CD8-positive, alpha-beta memory T cell (primary cell): ENCODE measurements around the gene THSD7A. TPM values are rescaled to one million over a fixed set of nuclear protein-coding genes. Genes with fewer than 3 reads are reported as not detected.

Experiments
- CTCF ChIA-PET: fragments of 350-600 bp; sonication (Branson Sonifier 250); formaldehyde crosslinking; loops from one replicate; lab custom pipeline; 2021; ENCODE audit warnings: antibody characterized with exemption; lab: Charles Lee
- POLR2A ChIA-PET: fragments of 350-600 bp; sonication (Branson Sonifier 250); formaldehyde crosslinking; loops from one replicate; lab custom pipeline; 2021; ENCODE audit warnings: antibody characterized with exemption; lab: Charles Lee
- DNase-seq, 5 donors: peaks; one replicate each; pipeline versions ENCODE4 v3.0.0 to v3.0.0-alpha.2; 2020 to 2022; ENCODE audit warnings: mixed read lengths in 1 of 5
- H3K27ac ChIP-seq: one replicate; pipeline ENCODE4 v1.7.0; 2013; ENCODE audit warnings: low read depth, mild to moderate bottlenecking, low read length, moderate library complexity
- H3K27me3 ChIP-seq: 2 replicates; pipeline ENCODE4 v1.7.0; 2013; ENCODE audit warnings: low read length, mild to moderate bottlenecking; ENCODE audit not compliant: insufficient read depth, poor library complexity, severe bottlenecking
- H3K36me3 ChIP-seq: 2 replicates; pipeline ENCODE4 v1.7.0; 2013; ENCODE audit warnings: mild to moderate bottlenecking, low read length, moderate library complexity; ENCODE audit not compliant: insufficient read depth
- H3K4me1 ChIP-seq: 2 replicates; pipeline ENCODE4 v1.7.0; 2013; ENCODE audit warnings: mild to moderate bottlenecking, low read length, moderate library complexity; ENCODE audit not compliant: insufficient read depth
- H3K4me3 ChIP-seq: 2 replicates; pipeline ENCODE4 v1.7.0; 2013; ENCODE audit warnings: mild to moderate bottlenecking, low read length
- H3K9me3 ChIP-seq: 2 replicates; pipeline ENCODE4 v1.7.0; 2013; ENCODE audit warnings: mild to moderate bottlenecking, low read length
- H3K27ac Mint-ChIP-seq, 8 donors: one replicate each; pipeline ENCODE4 v1.8.0; 2020 to 2021; ENCODE audit warnings: mixed read lengths in 8 of 8, mild to moderate bottlenecking in 6 of 8, inconsistent platforms in 3 of 8, moderate library complexity in 3 of 8
- H3K27me3 Mint-ChIP-seq, 2 donors: one replicate each; pipeline ENCODE4 v1.8.0; 2020 to 2021; ENCODE audit warnings: mixed read lengths in 2 of 2, mild to moderate bottlenecking in 1 of 2, moderate library complexity in 1 of 2
- H3K36me3 Mint-ChIP-seq, 3 donors: one replicate each; pipeline ENCODE4 v1.8.0; 2020 to 2021; ENCODE audit warnings: mixed read lengths in 3 of 3, inconsistent platforms in 1 of 3, mild to moderate bottlenecking in 1 of 3
- H3K4me1 Mint-ChIP-seq, 3 donors: one replicate each; pipeline ENCODE4 v1.8.0; 2020 to 2021; ENCODE audit warnings: mixed read lengths in 3 of 3, inconsistent platforms in 1 of 3, mild to moderate bottlenecking in 1 of 3
- H3K4me3 Mint-ChIP-seq, 7 donors: one replicate each; pipeline ENCODE4 v1.8.0; 2020 to 2021; ENCODE audit warnings: mixed read lengths in 7 of 7, mild to moderate bottlenecking in 6 of 7, moderate library complexity in 4 of 7, inconsistent platforms in 2 of 7
- H3K9me3 Mint-ChIP-seq, 5 donors: one replicate each; pipeline ENCODE4 v1.8.0; 2020 to 2022; ENCODE audit warnings: mixed read lengths in 5 of 5, mild to moderate bottlenecking in 3 of 5, moderate library complexity in 2 of 5, inconsistent platforms in 1 of 5
- polyA plus RNA-seq: library from polyadenylated mRNA; unstranded; fragments of 300-500 nt; fragmentation: Illumina TruSeq; gene quantifications from one replicate; pipeline ENCODE4 v1.2.3, GENCODE V29; 2021
- total RNA-seq, 2 experiments: library from RNA; stranded (reverse); gene quantifications; one replicate each; pipeline ENCODE4 v1.2.3, GENCODE V29; 2021

Gene THSD7A, protein sequence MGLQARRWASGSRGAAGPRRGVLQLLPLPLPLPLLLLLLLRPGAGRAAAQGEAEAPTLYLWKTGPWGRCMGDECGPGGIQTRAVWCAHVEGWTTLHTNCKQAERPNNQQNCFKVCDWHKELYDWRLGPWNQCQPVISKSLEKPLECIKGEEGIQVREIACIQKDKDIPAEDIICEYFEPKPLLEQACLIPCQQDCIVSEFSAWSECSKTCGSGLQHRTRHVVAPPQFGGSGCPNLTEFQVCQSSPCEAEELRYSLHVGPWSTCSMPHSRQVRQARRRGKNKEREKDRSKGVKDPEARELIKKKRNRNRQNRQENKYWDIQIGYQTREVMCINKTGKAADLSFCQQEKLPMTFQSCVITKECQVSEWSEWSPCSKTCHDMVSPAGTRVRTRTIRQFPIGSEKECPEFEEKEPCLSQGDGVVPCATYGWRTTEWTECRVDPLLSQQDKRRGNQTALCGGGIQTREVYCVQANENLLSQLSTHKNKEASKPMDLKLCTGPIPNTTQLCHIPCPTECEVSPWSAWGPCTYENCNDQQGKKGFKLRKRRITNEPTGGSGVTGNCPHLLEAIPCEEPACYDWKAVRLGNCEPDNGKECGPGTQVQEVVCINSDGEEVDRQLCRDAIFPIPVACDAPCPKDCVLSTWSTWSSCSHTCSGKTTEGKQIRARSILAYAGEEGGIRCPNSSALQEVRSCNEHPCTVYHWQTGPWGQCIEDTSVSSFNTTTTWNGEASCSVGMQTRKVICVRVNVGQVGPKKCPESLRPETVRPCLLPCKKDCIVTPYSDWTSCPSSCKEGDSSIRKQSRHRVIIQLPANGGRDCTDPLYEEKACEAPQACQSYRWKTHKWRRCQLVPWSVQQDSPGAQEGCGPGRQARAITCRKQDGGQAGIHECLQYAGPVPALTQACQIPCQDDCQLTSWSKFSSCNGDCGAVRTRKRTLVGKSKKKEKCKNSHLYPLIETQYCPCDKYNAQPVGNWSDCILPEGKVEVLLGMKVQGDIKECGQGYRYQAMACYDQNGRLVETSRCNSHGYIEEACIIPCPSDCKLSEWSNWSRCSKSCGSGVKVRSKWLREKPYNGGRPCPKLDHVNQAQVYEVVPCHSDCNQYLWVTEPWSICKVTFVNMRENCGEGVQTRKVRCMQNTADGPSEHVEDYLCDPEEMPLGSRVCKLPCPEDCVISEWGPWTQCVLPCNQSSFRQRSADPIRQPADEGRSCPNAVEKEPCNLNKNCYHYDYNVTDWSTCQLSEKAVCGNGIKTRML (N-terminal part only)
- total RNA-seq (not detected), polyA plus RNA-seq (not detected)

DNA sequence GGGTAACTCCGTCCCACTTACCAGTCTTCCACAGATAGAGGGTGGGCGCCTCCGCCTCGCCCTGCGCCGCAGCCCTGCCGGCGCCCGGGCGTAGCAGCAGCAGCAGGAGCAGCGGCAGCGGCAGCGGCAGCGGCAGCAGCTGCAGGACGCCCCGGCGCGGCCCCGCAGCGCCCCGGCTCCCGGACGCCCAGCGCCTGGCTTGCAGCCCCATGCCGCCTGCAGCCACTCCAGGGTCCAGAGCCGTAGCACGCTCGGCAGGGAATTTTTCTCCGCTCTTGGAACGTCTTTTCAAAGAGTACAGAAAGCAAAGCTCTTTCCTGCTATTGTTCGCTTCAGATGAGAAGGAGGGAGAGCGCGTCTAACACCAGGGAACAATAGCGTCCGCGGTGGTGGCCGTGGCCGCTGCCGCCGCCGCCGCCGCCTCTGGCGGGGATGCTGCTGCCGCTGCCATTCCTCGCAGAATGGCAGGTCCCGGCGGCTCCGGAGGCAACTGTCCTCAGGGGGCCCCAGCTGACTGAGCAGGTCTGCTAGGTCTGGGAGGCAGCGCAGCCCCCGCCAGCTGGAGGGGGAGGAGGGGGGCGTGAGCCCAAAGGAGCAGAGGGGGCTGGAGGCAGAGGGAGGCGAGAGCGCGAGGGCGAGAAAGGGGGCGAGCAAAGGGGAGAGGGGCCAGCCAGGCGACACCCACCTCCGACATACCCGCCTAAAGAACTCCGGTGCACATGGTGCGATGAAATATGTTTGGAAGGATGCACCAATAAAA lies at the start of gene THSD7A:
TSS of gene THSD7A (minus strand) at position 463 of the 760 bp plus-strand sequence. CDS start at position 211, 252 bp downstream.
- Mint-ChIP-seq H3K27me3 (peaks cover 7 to 31% of the 10 kb centered on the region in 2 donors), H3K36me3 (no peaks in the 10 kb centered on the region), H3K9me3 (peaks cover 0 to 2% (median 0%) of the 10 kb centered on the region in 5 donors), H3K4me3 (peak within 1 kb of the TSS in 3 of 7 donors; percentile 9 to 38 (median 27)), H3K4me1 (peaks cover 0 to 12% (median 2%) of the 10 kb centered on the region in 3 donors), H3K27ac (no peak within 1 kb of the TSS)
- DNase-seq, result peak in 2 of 5 donors; percentile 6 to 39
- POLR2A ChIA-PET, result no interaction called here
- Histone ChIP-seq H3K4me1 (no peaks in the 10 kb centered on the region), H3K4me3 (no peak within 1 kb of the TSS), H3K9me3 (no peaks in the 10 kb centered on the region), H3K27me3 (peaks cover 3% of the 10 kb centered on the region), H3K36me3 (no peaks in the 10 kb centered on the region), H3K27ac (no peak within 1 kb of the TSS)
- CTCF ChIA-PET, result no interaction called here

DNA sequence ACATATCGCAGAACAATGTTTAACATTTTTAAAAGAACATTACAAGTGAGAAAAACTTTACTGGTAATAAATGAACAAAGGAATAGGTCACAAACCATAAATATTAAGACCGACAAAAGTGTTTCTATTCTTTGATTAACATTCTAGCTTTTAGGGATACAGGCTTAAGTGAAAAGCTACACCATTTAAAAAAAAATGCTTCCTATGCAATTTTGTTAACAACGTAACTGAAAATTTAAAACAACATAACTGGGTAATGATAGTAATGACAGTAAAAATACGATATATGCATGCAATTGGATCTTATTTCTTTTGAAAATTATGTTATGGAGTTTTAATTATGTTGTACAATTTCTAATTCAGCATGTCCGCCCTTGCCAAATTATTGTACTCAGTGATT lies 49.7 kb upstream of the THSD7A start:
- ChIA-PET CTCF (no interaction called here), POLR2A (no interaction called here)
- Mint-ChIP-seq H3K36me3 (no peaks in the 10 kb centered on the region), H3K4me3 (no peak overlapping the region), H3K4me1 (no peaks in the 10 kb centered on the region), H3K9me3 (peaks cover 0 to 10% (median 0%) of the 10 kb centered on the region in 5 donors), H3K27ac (no peak overlapping the region), H3K27me3 (peaks cover 0 to 1% of the 10 kb centered on the region in 2 donors)
- Histone ChIP-seq H3K27me3 (no peaks in the 10 kb centered on the region), H3K9me3 (no peaks in the 10 kb centered on the region), H3K4me3 (no peak overlapping the region), H3K36me3 (no peaks in the 10 kb centered on the region), H3K4me1 (no peaks in the 10 kb centered on the region), H3K27ac (no peak overlapping the region)
- no peak for DNase-seq

DNA sequence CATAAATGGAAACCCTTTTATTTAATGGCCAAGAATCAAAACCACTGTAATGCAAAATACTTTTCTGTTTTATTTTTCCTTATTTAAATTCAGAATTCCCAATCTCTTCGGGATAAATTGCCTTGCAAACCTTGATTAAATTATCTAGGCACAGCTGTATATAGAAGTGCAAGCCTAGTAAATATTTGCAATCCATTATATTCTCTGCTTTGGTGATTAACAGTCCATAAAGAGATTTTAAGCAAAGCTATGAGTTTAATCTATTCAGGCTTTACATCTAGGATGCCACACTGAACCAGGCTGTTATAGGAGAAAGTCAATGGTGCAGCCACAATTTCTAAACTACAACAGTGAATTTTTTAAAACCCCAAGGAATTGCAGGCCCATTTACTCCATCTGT lies 43.6 kb upstream of the THSD7A start:
- Histone ChIP-seq H3K9me3 (no peaks in the 10 kb centered on the region), H3K27me3 (no peaks in the 10 kb centered on the region), H3K27ac (no peak overlapping the region), H3K36me3 (no peaks in the 10 kb centered on the region), H3K4me3 (no peak overlapping the region), H3K4me1 (no peaks in the 10 kb centered on the region)
- ChIA-PET POLR2A (no interaction called here), CTCF (no interaction called here)
- Mint-ChIP-seq H3K4me1 (no peaks in the 10 kb centered on the region), H3K27ac (no peak overlapping the region), H3K9me3 (peaks cover 0 to 8% (median 0%) of the 10 kb centered on the region in 5 donors), H3K27me3 (no peaks in the 10 kb centered on the region), H3K36me3 (no peaks in the 10 kb centered on the region), H3K4me3 (no peak overlapping the region)
- no peak for DNase-seq

DNA sequence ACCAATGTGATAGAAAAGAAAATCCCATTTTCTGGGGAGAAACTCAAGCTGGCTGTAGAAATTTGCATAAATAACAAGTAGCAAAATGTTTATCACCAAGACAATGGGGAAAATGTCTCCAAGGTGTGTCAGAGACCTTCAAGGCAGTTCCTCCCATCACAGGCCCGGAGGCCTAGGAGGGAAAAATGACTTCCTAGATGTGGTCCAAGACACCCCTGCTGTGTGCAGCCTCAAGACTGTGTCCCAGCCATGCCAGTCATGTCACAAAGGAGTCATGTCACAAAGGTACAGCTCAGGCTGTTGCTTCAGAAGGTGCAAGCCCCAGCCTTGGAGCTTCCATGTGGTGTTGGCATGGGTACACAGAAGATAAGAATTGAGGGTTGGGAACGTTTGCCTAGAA lies 33.7 kb upstream of the THSD7A start:
- Histone ChIP-seq H3K4me3 (no peak overlapping the region), H3K36me3 (no peaks in the 10 kb centered on the region), H3K27me3 (no peaks in the 10 kb centered on the region), H3K27ac (no peak overlapping the region), H3K4me1 (no peaks in the 10 kb centered on the region), H3K9me3 (no peaks in the 10 kb centered on the region)
- Mint-ChIP-seq H3K36me3 (peaks cover 0 to 1% (median 0%) of the 10 kb centered on the region in 3 donors), H3K4me3 (no peak overlapping the region), H3K4me1 (no peaks in the 10 kb centered on the region), H3K27me3 (no peaks in the 10 kb centered on the region), H3K27ac (no peak overlapping the region), H3K9me3 (peaks cover 1 to 19% (median 7%) of the 10 kb centered on the region in 5 donors)
- no peak for DNase-seq
- POLR2A ChIA-PET, result no interaction called here
- CTCF ChIA-PET, result no interaction called here

- no peak overlapping the region for H3K4me3 ChIP-seq
- no peaks in the 10 kb centered on the region for H3K4me1 ChIP-seq
- Mint-ChIP-seq H3K36me3 (peaks cover 0 to 1% (median 0%) of the 10 kb centered on the region in 3 donors), H3K27me3 (no peaks in the 10 kb centered on the region), H3K4me1 (no peaks in the 10 kb centered on the region), H3K4me3 (no peak overlapping the region), H3K27ac (no peak overlapping the region), H3K9me3 (peaks cover 0 to 7% (median 0%) of the 10 kb centered on the region in 5 donors)
- POLR2A ChIA-PET, result no interaction called here
- H3K9me3 ChIP-seq, result no peaks in the 10 kb centered on the region
- no peaks in the 10 kb centered on the region for H3K27me3 ChIP-seq
- H3K36me3 ChIP-seq, result no peaks in the 10 kb centered on the region
- CTCF ChIA-PET, result no interaction called here
- no peak for DNase-seq
- no peak overlapping the region for H3K27ac ChIP-seq
Observed at GRCh38 chr7:11858622-11859302, 26.8 kb upstream of the THSD7A start.

DNA sequence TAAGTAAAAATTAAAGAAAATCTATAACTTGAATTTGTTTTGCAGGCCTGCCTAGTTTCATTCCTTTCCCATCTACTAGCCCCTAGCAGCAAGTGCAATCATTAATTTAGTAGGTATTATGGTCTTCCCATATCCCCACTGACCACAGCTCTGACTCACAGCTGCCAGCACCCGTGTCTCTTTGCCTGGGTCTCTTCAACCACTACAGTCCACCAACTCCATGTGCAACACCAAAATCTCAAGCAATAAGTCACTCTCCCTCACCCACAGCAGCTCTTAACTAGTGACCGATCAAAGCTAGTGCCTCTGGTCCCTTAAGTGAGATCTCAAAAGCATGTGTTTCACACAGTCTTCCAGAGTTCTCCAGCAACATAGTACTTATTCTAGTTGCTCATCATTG lies 26.0 kb upstream of the THSD7A start:
- Histone ChIP-seq H3K36me3 (no peaks in the 10 kb centered on the region), H3K4me3 (no peak overlapping the region), H3K27ac (no peak overlapping the region), H3K9me3 (no peaks in the 10 kb centered on the region), H3K4me1 (no peaks in the 10 kb centered on the region), H3K27me3 (no peaks in the 10 kb centered on the region)
- Mint-ChIP-seq H3K4me1 (no peaks in the 10 kb centered on the region), H3K27ac (no peak overlapping the region), H3K9me3 (peaks cover 0 to 7% (median 0%) of the 10 kb centered on the region in 5 donors), H3K36me3 (peaks cover 0 to 1% (median 0%) of the 10 kb centered on the region in 3 donors), H3K4me3 (peak overlapping the region in 1 of 7 donors; percentile 42), H3K27me3 (no peaks in the 10 kb centered on the region)
- ChIA-PET POLR2A (no interaction called here), CTCF (no interaction called here)
- DNase-seq, result no peak

- Histone ChIP-seq H3K27me3 (no peaks in the 10 kb centered on the region), H3K27ac (no peak overlapping the region), H3K9me3 (no peaks in the 10 kb centered on the region), H3K36me3 (no peaks in the 10 kb centered on the region), H3K4me1 (no peaks in the 10 kb centered on the region), H3K4me3 (no peak overlapping the region)
- Mint-ChIP-seq H3K4me1 (no peaks in the 10 kb centered on the region), H3K36me3 (no peaks in the 10 kb centered on the region), H3K27me3 (no peaks in the 10 kb centered on the region), H3K27ac (no peak overlapping the region), H3K9me3 (peaks cover 0 to 8% (median 0%) of the 10 kb centered on the region in 5 donors), H3K4me3 (no peak overlapping the region)
- ChIA-PET POLR2A (no interaction called here), CTCF (no interaction called here)
- DNase-seq, result no peak
Observed at GRCh38 chr7:11848251-11848650, 16.3 kb upstream of the THSD7A start.
